Common myeloid progenitor, CD34-positive (primary cell): ENCODE results near the gene OR6S1.
"Not testable (repeated sequence)": the region's sequence is repeated elsewhere in the genome, so short reads cannot be mapped to it uniquely, and the experiment has no call there.

Experiments
- CTCF ChIA-PET: fragments of 350-600 bp; sonication (Branson Sonifier 250); formaldehyde crosslinking; loops from one replicate; lab custom pipeline; 2021; ENCODE audit warnings: antibody characterized with exemption; lab: Charles Lee
- POLR2A ChIA-PET: fragments of 350-600 bp; sonication (Branson Sonifier 250); formaldehyde crosslinking; loops from one replicate; lab custom pipeline; 2021; ENCODE audit warnings: antibody characterized with exemption; lab: Charles Lee
- DNase-seq, 3 donors: peaks; one replicate each; pipeline versions ENCODE4 v3.0.0 to v3.0.0-alpha.2; 2013
- H3K27ac ChIP-seq, 2 experiments: 1 replicate in 1 of 2; 2 replicates in 1 of 2; pipeline ENCODE4 v1.7.0; 2013; ENCODE audit warnings: inconsistent platforms in 2 of 2, low read length in 2 of 2, mild to moderate bottlenecking in 2 of 2, low read depth in 1 of 2, moderate library complexity in 1 of 2; ENCODE audit not compliant: severe bottlenecking in 2 of 2, insufficient read depth in 1 of 2, poor library complexity in 1 of 2
- H3K27me3 ChIP-seq, 5 experiments: replicated peaks in 2 of 5; 1 replicate in 3 of 5; 2 replicates in 2 of 5; pipeline versions ENCODE4 v1.6.1 to v1.7.0; 2013; ENCODE audit warnings: low read length in 4 of 5, mild to moderate bottlenecking in 2 of 5, moderate library complexity in 2 of 5, inconsistent platforms in 1 of 5; ENCODE audit not compliant: insufficient read depth in 5 of 5, control insufficient read depth in 4 of 5
- H3K36me3 ChIP-seq, 4 experiments: 1 replicate in 2 of 4; 2 replicates in 2 of 4; pipeline versions ENCODE4 v1.6.1 to v1.7.0; 2013; ENCODE audit warnings: low read length in 3 of 4, control low read depth in 1 of 4, mild to moderate bottlenecking in 1 of 4; ENCODE audit not compliant: control insufficient read depth in 4 of 4, insufficient read depth in 4 of 4
- H3K4me1 ChIP-seq, 4 experiments: 1 replicate in 3 of 4; 2 replicates in 1 of 4; pipeline versions ENCODE4 v1.6.1 to v1.7.1; 2013; ENCODE audit warnings: low read length in 3 of 4, mild to moderate bottlenecking in 3 of 4, control low read depth in 1 of 4, inconsistent platforms in 1 of 4, moderate library complexity in 1 of 4; ENCODE audit not compliant: control insufficient read depth in 4 of 4, insufficient read depth in 4 of 4; ENCODE audit errors: control extremely low read depth in 1 of 4
- H3K4me3 ChIP-seq, 7 experiments: 1 replicate in 4 of 7; 2 replicates in 3 of 7; pipeline versions ENCODE4 v1.5.1 to v1.7.0; 2013; ENCODE audit warnings: mild to moderate bottlenecking in 7 of 7, low read length in 6 of 7, moderate library complexity in 6 of 7, inconsistent platforms in 2 of 7, low read depth in 2 of 7, control low read depth in 1 of 7; ENCODE audit not compliant: insufficient read depth in 4 of 7, control insufficient read depth in 1 of 7; ENCODE audit errors: extremely low read depth in 1 of 7
- H3K9me3 ChIP-seq, 5 experiments: 1 replicate in 4 of 5; 2 replicates in 1 of 5; pipeline versions ENCODE4 v1.6.1 to v1.7.1; 2013; ENCODE audit warnings: low read length in 4 of 5, mild to moderate bottlenecking in 2 of 5, inconsistent platforms in 1 of 5, low read depth in 1 of 5, moderate library complexity in 1 of 5; ENCODE audit not compliant: control insufficient read depth in 4 of 5, insufficient read depth in 2 of 5; ENCODE audit errors: control extremely low read depth in 1 of 5
- WGBS: methylation state at CpG from one replicate; pipeline ENCODE4 v1.1.5; 2013; ENCODE audit not compliant: insufficient coverage; 5-methylcytosine and 5-hydroxymethylcytosine counted together

The OR6S1 gene

GRCh38 chr14:20671597-20672283 lies 30.2 kb upstream of the OR6S1 start:
- CTCF ChIA-PET, result interaction anchor here (2.9 kb wide), 1 partner anchor 12 kb away, joined by 16 read pairs; no protein-coding TSS in a partner anchor
- 91% methylated on average over 4 of the region's 4 CpGs for WGBS
- no peak for DNase-seq
- no peaks in the 10 kb centered on the region for H3K27me3 ChIP-seq
- H3K4me1 ChIP-seq, result peaks cover 0 to 16% (median 5%) of the 10 kb centered on the region in 4 experiments
- H3K27ac ChIP-seq, result no peak overlapping the region
- no peak overlapping the region for H3K4me3 ChIP-seq
- no peaks in the 10 kb centered on the region for H3K9me3 ChIP-seq
- no peaks in the 10 kb centered on the region for H3K36me3 ChIP-seq
- POLR2A ChIA-PET, result no interaction called here

GRCh38 chr14:20668969-20669368 lies 27.5 kb upstream of the OR6S1 start:
- 100% methylated on average over 1 of the region's 2 CpGs for WGBS
- Histone ChIP-seq H3K4me1 (peaks cover 0 to 17% (median 6%) of the 10 kb centered on the region in 4 experiments), H3K27ac (no peak overlapping the region), H3K4me3 (no peak overlapping the region), H3K9me3 (no peaks in the 10 kb centered on the region), H3K36me3 (no peaks in the 10 kb centered on the region), H3K27me3 (no peaks in the 10 kb centered on the region)
- ChIA-PET POLR2A (no interaction called here), CTCF (interaction anchor here (0.9 to 4.1 kb wide), 8 partner anchors 9 to 38 kb away, joined by 3 to 26 read pairs (median 9); no protein-coding TSS in a partner anchor)
- no peak for DNase-seq

GRCh38 chr14:20667957-20668356 lies 26.5 kb upstream of the OR6S1 start:
- DNase-seq, result peak in 1 of 3 donors; percentile 28
- H3K36me3 ChIP-seq, result no peaks in the 10 kb centered on the region
- no peak overlapping the region for H3K4me3 ChIP-seq
- H3K27me3 ChIP-seq, result no peaks in the 10 kb centered on the region
- no peak overlapping the region for H3K27ac ChIP-seq
- POLR2A ChIA-PET, result no interaction called here
- H3K9me3 ChIP-seq, result no peaks in the 10 kb centered on the region
- WGBS, result 0% methylated on average over 1 of the region's 2 CpGs
- H3K4me1 ChIP-seq, result peaks cover 0 to 26% (median 14%) of the 10 kb centered on the region in 4 experiments
- CTCF ChIA-PET, result interaction anchor here (1.1 to 4.1 kb wide), 6 partner anchors 11 to 37 kb away, joined by 3 to 26 read pairs (median 9); partner anchors contain the start of gene RNASE4

- H3K4me1 ChIP-seq, result peaks cover 0 to 26% (median 16%) of the 10 kb centered on the region in 4 experiments
- H3K36me3 ChIP-seq, H3K9me3 ChIP-seq, H3K27me3 ChIP-seq, POLR2A ChIA-PET, DNase-seq, H3K27ac ChIP-seq, H3K4me3 ChIP-seq: not testable (repeated sequence)
- CTCF ChIA-PET, result interaction anchor here (15.1 kb wide), 1 partner anchor 27 kb away, joined by 179 read pairs; the partner anchor contains the start of gene ANG
- 92% methylated on average over 7 of the region's 7 CpGs for WGBS
Observed at GRCh38 chr14:20666400-20666961, 25.0 kb upstream of the OR6S1 start.

- Histone ChIP-seq H3K27me3 (peaks cover 0 to 22% (median 11%) of the 10 kb centered on the region in 5 experiments), H3K4me1 (peaks cover 0 to 18% (median 13%) of the 10 kb centered on the region in 4 experiments), H3K36me3 (no peaks in the 10 kb centered on the region), H3K27ac (no peak overlapping the region), H3K9me3 (no peaks in the 10 kb centered on the region), H3K4me3 (peak overlapping the region; percentile 30 to 81 (median 69))
- peak; percentile 82 to 91 (median 90) for DNase-seq
- WGBS, result 0% methylated on average over 30 of the region's 31 CpGs
- ChIA-PET CTCF (interaction anchor here (0.5 to 15.1 kb wide), 4 partner anchors 14 to 30 kb away, joined by 3 to 179 read pairs (median 37); partner anchors contain the start of genes ANG and RNASE4), POLR2A (interaction anchor here (0.7 kb wide), 1 partner anchor 18 kb away, joined by 3 read pairs; no protein-coding TSS in a partner anchor)
Observed at GRCh38 chr14:20662968-20663732, 21.7 kb upstream of the OR6S1 start.

GRCh38 chr14:20661197-20661596 lies 19.7 kb upstream of the OR6S1 start:
- WGBS, result 100% methylated on average over 2 of the region's 2 CpGs
- no peaks in the 10 kb centered on the region for H3K36me3 ChIP-seq
- peaks cover 3 to 42% (median 22%) of the 10 kb centered on the region in 5 experiments for H3K27me3 ChIP-seq
- ChIA-PET POLR2A (no interaction called here), CTCF (interaction anchor here (1.3 to 15.1 kb wide), 6 partner anchors 9 to 198 kb away, joined by 4 to 179 read pairs (median 12); partner anchors contain the start of genes ANG and RNASE4)
- H3K27ac ChIP-seq, result no peak overlapping the region
- H3K9me3 ChIP-seq, result no peaks in the 10 kb centered on the region
- no peak overlapping the region for H3K4me3 ChIP-seq
- no peak for DNase-seq
- H3K4me1 ChIP-seq, result peaks cover 0 to 15% (median 9%) of the 10 kb centered on the region in 4 experiments
